Transverse colon (tissue), 3 donors: Measurements from ENCODE around the gene PAOX.

Experiments used
- CTCF ChIP-seq, 5 experiments: fragments of 200-600 bp in 3 of 5; fragments of 450-650 bp in 2 of 5; sonication (generic) in 3 of 5; IDR thresholded peaks; 1 replicate in 2 of 5; 2 replicates in 3 of 5; pipeline ENCODE4 v1.5.1; 2016 to 2017; ENCODE audit warnings: antibody characterized with exemption in 5 of 5, inconsistent platforms in 3 of 5, mild to moderate bottlenecking in 2 of 5, moderate library complexity in 1 of 5
- POLR2A ChIP-seq: fragments of 450-650 bp; IDR thresholded peaks from one replicate; pipeline ENCODE4 v1.6.1; 2016; ENCODE audit warnings: antibody characterized with exemption, mild to moderate bottlenecking, moderate library complexity

GRCh38 chr10:133403359-133403758, 24.3 kb downstream of the PAOX start:
- TF ChIP-seq CTCF (IDR thresholded peaks at IDR 0.05), result no peak
- TF ChIP-seq POLR2A, result no peak
